OCI-LY7 (cell line): ENCODE measurements around the gene RAB17.

ENCODE experiments used
- EZH2phosphoT487 ChIP-seq: fragments of 200-600 bp; sonication (generic); IDR thresholded peaks from 2 replicates; pipeline ENCODE4 v1.6.1; 2018; ENCODE audit warnings: low read depth, borderline replicate concordance, mild to moderate bottlenecking, mixed run types, antibody characterized with exemption, low read length, moderate library complexity, mixed read lengths
- TF ChIP-seq, protein P1 (sequence below): fragments of 200-600 bp; sonication (generic); conservative IDR thresholded peaks from 2 replicates; pipeline ENCODE4 v1.5.1; 2014; ENCODE audit warnings: mild to moderate bottlenecking, antibody characterized with exemption, low read length, moderate library complexity, mixed read lengths

GRCh38 chr2:237599465-237600110, 9.1 kb upstream of the RAB17 start:
- TF ChIP-seq, protein P1, sequence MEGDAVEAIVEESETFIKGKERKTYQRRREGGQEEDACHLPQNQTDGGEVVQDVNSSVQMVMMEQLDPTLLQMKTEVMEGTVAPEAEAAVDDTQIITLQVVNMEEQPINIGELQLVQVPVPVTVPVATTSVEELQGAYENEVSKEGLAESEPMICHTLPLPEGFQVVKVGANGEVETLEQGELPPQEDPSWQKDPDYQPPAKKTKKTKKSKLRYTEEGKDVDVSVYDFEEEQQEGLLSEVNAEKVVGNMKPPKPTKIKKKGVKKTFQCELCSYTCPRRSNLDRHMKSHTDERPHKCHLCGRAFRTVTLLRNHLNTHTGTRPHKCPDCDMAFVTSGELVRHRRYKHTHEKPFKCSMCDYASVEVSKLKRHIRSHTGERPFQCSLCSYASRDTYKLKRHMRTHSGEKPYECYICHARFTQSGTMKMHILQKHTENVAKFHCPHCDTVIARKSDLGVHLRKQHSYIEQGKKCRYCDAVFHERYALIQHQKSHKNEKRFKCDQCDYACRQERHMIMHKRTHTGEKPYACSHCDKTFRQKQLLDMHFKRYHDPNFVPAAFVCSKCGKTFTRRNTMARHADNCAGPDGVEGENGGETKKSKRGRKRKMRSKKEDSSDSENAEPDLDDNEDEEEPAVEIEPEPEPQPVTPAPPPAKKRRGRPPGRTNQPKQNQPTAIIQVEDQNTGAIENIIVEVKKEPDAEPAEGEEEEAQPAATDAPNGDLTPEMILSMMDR, result no peak
- no peak for TF ChIP-seq EZH2phosphoT487
